Transverse colon (tissue), 4 donors: ENCODE measurements around the gene CADPS.

Source experiments
- POLR2A ChIP-seq: fragments of 450-650 bp; IDR thresholded peaks from one replicate; pipeline ENCODE4 v1.6.1; 2016; ENCODE audit warnings: antibody characterized with exemption, mild to moderate bottlenecking, moderate library complexity
- POLR2AphosphoS5 ChIP-seq, 3 donors: sonication (generic); formaldehyde crosslinking; IDR thresholded peaks; one replicate each; pipeline ENCODE4 v1.6.1; 2016; ENCODE audit warnings: antibody characterized with exemption in 3 of 3
- TF ChIP-seq, protein P1 (sequence below), 5 experiments: fragments of 200-600 bp in 3 of 5; fragments of 450-650 bp in 2 of 5; sonication (generic) in 3 of 5; IDR thresholded peaks; 1 replicate in 2 of 5; 2 replicates in 3 of 5; pipeline ENCODE4 v1.5.1; 2016 to 2017; ENCODE audit warnings: antibody characterized with exemption in 5 of 5, inconsistent platforms in 3 of 5, mild to moderate bottlenecking in 2 of 5, moderate library complexity in 1 of 5

DNA sequence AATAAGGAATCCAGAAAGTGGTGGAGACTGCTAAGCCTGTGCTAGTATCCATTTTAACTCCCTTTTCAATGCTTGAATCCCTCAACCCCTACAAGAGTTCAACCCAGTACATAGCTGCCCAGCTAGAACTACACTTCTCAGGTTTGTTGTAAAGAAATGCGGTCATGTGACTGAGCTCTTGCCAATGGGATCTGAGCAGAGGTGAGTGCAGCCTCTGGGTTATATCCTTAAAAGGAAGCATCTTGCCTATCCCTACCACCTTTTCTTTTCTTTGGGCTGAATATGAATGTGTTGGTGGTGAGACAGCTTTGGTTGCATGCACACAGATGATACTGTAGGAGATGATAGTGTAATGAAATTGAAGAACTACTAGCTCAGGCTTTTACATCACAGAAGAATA lies 139.7 kb downstream of the CADPS start:
- TF ChIP-seq, protein P1, sequence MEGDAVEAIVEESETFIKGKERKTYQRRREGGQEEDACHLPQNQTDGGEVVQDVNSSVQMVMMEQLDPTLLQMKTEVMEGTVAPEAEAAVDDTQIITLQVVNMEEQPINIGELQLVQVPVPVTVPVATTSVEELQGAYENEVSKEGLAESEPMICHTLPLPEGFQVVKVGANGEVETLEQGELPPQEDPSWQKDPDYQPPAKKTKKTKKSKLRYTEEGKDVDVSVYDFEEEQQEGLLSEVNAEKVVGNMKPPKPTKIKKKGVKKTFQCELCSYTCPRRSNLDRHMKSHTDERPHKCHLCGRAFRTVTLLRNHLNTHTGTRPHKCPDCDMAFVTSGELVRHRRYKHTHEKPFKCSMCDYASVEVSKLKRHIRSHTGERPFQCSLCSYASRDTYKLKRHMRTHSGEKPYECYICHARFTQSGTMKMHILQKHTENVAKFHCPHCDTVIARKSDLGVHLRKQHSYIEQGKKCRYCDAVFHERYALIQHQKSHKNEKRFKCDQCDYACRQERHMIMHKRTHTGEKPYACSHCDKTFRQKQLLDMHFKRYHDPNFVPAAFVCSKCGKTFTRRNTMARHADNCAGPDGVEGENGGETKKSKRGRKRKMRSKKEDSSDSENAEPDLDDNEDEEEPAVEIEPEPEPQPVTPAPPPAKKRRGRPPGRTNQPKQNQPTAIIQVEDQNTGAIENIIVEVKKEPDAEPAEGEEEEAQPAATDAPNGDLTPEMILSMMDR (IDR thresholded peaks at IDR 0.05), result no peak
- TF ChIP-seq POLR2A (no peak), POLR2AphosphoS5 (IDR thresholded peaks at IDR 0.05) (no peak)
